ENCODE results near the gene MUC2. TPM values are rescaled to one million over a fixed set of nuclear protein-coding genes. Genes with fewer than 3 reads are reported as not detected.

Gene MUC2
- total and polyA plus RNA-seq, 2 experiments from 2014 or later: not detected

- H3K27me3 ChIP-seq (ENCODE audit: insufficient read depth): no peaks in the 10 kb centered on the region
- H3K4me3 ChIP-seq: no peak overlapping the region
- no peak overlapping the region for H2AFZ ChIP-seq
- no peaks in the 10 kb centered on the region for H3K4me1 ChIP-seq (ENCODE audit: insufficient read depth)
- H3K27ac ChIP-seq (ENCODE audit: low read depth): no peak overlapping the region
- no peaks in the 10 kb centered on the region for H3K36me3 ChIP-seq (ENCODE audit: insufficient read depth)
- no peaks in the 10 kb centered on the region for H3K9me2 ChIP-seq (ENCODE audit: insufficient read depth)
- no peak overlapping the region for H3K4me3 Mint-ChIP-seq
- TF ChIP-seq NANOG (IDR thresholded peaks at IDR 0.05; ENCODE audit: borderline replicate concordance) (no peak), JUNB (IDR thresholded peaks at IDR 0.05; ENCODE audit: unreplicated experiment) (no peak), EZH2 (IDR thresholded peaks at IDR 0.05; ENCODE audit: low read depth, unreplicated experiment) (no peak), REST (IDR thresholded peaks at IDR 0.05; ENCODE audit: unreplicated experiment) (no peak), ZNF331 (CRISPR knock-in tag; IDR thresholded peaks at IDR 0.05; ENCODE audit: low read depth) (no peak), POLR2AphosphoS5 (IDR thresholded peaks at IDR 0.05; ENCODE audit: low read depth) (no peak)
- ATAC-seq (no peak), DNase-seq (ENCODE audit: low spot score) (no peak)
- H3K4me1 Mint-ChIP-seq: no peaks in the 10 kb centered on the region
- no peaks in the 10 kb centered on the region for H4K20me1 ChIP-seq (replicated peaks; ENCODE audit: insufficient read depth)
- no peaks in the 10 kb centered on the region for H3K79me2 ChIP-seq (replicated peaks; ENCODE audit: insufficient read depth)
- peaks cover 8% of the 10 kb centered on the region for H3K9me3 Mint-ChIP-seq
- H3K4me2 ChIP-seq: no peak overlapping the region
- H3K36me3 Mint-ChIP-seq (ENCODE audit: low read depth): no peaks in the 10 kb centered on the region
- peaks cover 4% of the 10 kb centered on the region for H3K27me3 Mint-ChIP-seq (ENCODE audit: insufficient read depth, low read depth, poor library complexity)
- no peak overlapping the region for H3K27ac Mint-ChIP-seq
- H3F3A ChIP-seq (replicated peaks; ENCODE audit: low read depth): no peaks in the 10 kb centered on the region
These were observed 32.9 kb downstream of the MUC2 start for GRCh38 chr11:1107316-1108245.

DNA sequence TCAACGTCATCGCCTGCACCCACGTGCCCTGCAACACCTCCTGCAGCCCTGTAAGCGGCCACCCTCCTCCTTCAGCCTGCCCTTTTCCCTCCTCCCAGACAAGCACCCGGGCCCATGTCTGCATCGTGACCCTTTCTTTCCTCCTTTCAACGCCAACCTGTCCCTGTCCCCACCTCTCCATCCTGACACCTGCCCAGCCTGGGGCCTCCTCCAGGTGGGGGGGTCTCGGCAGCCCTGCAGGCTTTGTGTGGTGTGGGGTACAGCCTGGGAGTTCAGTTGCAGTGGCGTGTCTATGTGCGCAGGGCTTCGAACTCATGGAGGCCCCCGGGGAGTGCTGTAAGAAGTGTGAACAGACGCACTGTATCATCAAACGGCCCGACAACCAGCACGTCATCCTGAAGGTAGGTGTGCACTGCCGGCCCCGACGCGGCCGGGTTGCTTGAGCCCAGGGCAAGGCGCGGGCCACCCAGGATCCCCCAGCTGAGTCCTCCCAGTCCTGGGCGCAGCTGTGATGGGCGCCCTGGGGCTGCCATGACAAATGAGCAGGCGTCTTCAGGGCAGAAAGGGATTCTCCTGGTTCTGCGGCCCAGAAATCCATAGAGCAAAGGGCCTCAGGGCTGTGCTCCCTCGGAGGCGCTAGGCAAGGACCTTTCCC, 33.7 kb downstream of the MUC2 start:
- H3K4me1 ChIP-seq (ENCODE audit: insufficient read depth): no peaks in the 10 kb centered on the region
- DNase-seq (ENCODE audit: low spot score) (no peak), ATAC-seq (no peak)
- H3K27ac ChIP-seq (ENCODE audit: low read depth): no peak overlapping the region
- Mint-ChIP-seq H3K9me3 (peaks cover 8% of the 10 kb centered on the region), H3K4me1 (no peaks in the 10 kb centered on the region), H3K4me3 (no peak overlapping the region), H3K36me3 (ENCODE audit: low read depth) (no peaks in the 10 kb centered on the region), H3K27me3 (ENCODE audit: insufficient read depth, low read depth, poor library complexity) (peaks cover 4% of the 10 kb centered on the region), H3K27ac (no peak overlapping the region)
- no peak overlapping the region for H3K4me3 ChIP-seq
- no peaks in the 10 kb centered on the region for H3K27me3 ChIP-seq (ENCODE audit: insufficient read depth)
- H3K36me3 ChIP-seq (ENCODE audit: insufficient read depth): no peaks in the 10 kb centered on the region
- no peaks in the 10 kb centered on the region for H3K9me2 ChIP-seq (ENCODE audit: insufficient read depth)
- no peaks in the 10 kb centered on the region for H4K20me1 ChIP-seq (replicated peaks; ENCODE audit: insufficient read depth)
- no peaks in the 10 kb centered on the region for H3F3A ChIP-seq (replicated peaks; ENCODE audit: low read depth)
- TF ChIP-seq CREB1 (CRISPR knock-in tag; IDR thresholded peaks at IDR 0.05; ENCODE audit: low read depth) (no peak), NANOG (IDR thresholded peaks at IDR 0.05; ENCODE audit: borderline replicate concordance) (no peak)
- H3K4me2 ChIP-seq: no peak overlapping the region
- H2AFZ ChIP-seq: no peak overlapping the region
- H3K79me2 ChIP-seq (replicated peaks; ENCODE audit: insufficient read depth): no peaks in the 10 kb centered on the region
